HG03045 (cell line): Measurements from ENCODE around the gene FAM234B.
"Not testable (repeated sequence)": the region's sequence is repeated elsewhere in the genome, so short reads cannot be mapped to it uniquely, and the experiment has no call there.

Experiments
- ATAC-seq: cut with Tn5 transposase; IDR thresholded peaks from one replicate; pipeline ENCODE4 v1.9.1; 2021; ENCODE audit warnings: mild to moderate bottlenecking, moderate library complexity; ENCODE audit not compliant: unreplicated experiment

The FAM234B gene

GRCh38 chr12:13053617-13054016 is 9.4 kb downstream of the FAM234B start:
- ATAC-seq, result not testable (repeated sequence)

GRCh38 chr12:13060581-13060980 is 16.4 kb downstream of the FAM234B start:
- no peak for ATAC-seq

- no peak for ATAC-seq
Measured at GRCh38 chr12:13061377-13061776, 17.2 kb downstream of the FAM234B start.

- no peak for ATAC-seq
Measured at GRCh38 chr12:13062669-13063068, 18.5 kb downstream of the FAM234B start.

- no peak for ATAC-seq
Measured at GRCh38 chr12:13066014-13066413, 21.8 kb downstream of the FAM234B start.

- no peak for ATAC-seq
Measured at GRCh38 chr12:13066459-13066858, 22.3 kb downstream of the FAM234B start.

GRCh38 chr12:13067322-13067721 is 23.1 kb downstream of the FAM234B start:
- no peak for ATAC-seq

- ATAC-seq, result no peak
Measured at GRCh38 chr12:13069380-13069779, 25.2 kb downstream of the FAM234B start.

GRCh38 chr12:13071305-13072280 is 27.4 kb downstream of the FAM234B start:
- no peak for ATAC-seq

- no peak for ATAC-seq
Measured at GRCh38 chr12:13073173-13073572, 29.0 kb downstream of the FAM234B start.

GRCh38 chr12:13074396-13075117 is 30.4 kb downstream of the FAM234B start:
- ATAC-seq, result no peak

- no peak for ATAC-seq
Measured at GRCh38 chr12:13075118-13075480, 30.9 kb downstream of the FAM234B start.

- no peak for ATAC-seq
Measured at GRCh38 chr12:13075786-13076570, 31.8 kb downstream of the FAM234B start.

GRCh38 chr12:13079440-13079906 is 35.3 kb downstream of the FAM234B start:
- no peak for ATAC-seq

- no peak for ATAC-seq
Measured at GRCh38 chr12:13080266-13080665, 36.1 kb downstream of the FAM234B start.

- ATAC-seq, result no peak
Measured at GRCh38 chr12:13082861-13083260, 38.7 kb downstream of the FAM234B start.

- not testable (repeated sequence) for ATAC-seq
Measured at GRCh38 chr12:13083638-13084037, 39.5 kb downstream of the FAM234B start.

GRCh38 chr12:13084898-13085640 is 40.9 kb downstream of the FAM234B start:
- ATAC-seq, result no peak

GRCh38 chr12:13085968-13086686 is 41.9 kb downstream of the FAM234B start:
- no peak for ATAC-seq

- no peak for ATAC-seq
Measured at GRCh38 chr12:13087766-13088165, 43.6 kb downstream of the FAM234B start.
